Fibroblast of the aortic adventitia (primary cell): ENCODE measurements around the gene GH2. TPM values are rescaled to one million over a fixed set of nuclear protein-coding genes. Genes with fewer than 3 reads are reported as not detected.
"Not testable (repeated sequence)": the region's sequence is repeated elsewhere in the genome, so short reads cannot be mapped to it uniquely, and the experiment has no call there.

Experiments
- DNase-seq: peaks from one replicate; pipeline ENCODE4 v3.0.0-alpha.2; 2010; ENCODE audit warnings: low read depth
- H3K4me3 ChIP-seq: 2 replicates; pipeline ENCODE4 v1.5.1; 2011; ENCODE audit warnings: low read depth, mild to moderate bottlenecking, control low read depth, low read length, moderate library complexity
- CTCF ChIP-seq: IDR thresholded peaks from 2 replicates; pipeline ENCODE4 v1.5.1; 2011; ENCODE audit warnings: mild to moderate bottlenecking, low read length, control low read depth, inconsistent platforms; ENCODE audit not compliant: insufficient read depth
- total RNA-seq: library from RNA; depleted of rRNA; stranded (reverse); fragments of >200 nt; gene quantifications from 2 replicates; pipeline ENCODE4 v1.2.3, GENCODE V29; 2012; ENCODE audit warnings: low replicate concordance

The GH2 gene
- total RNA-seq, 1 donor: not detected

- no peak for DNase-seq
- no peak for TF ChIP-seq CTCF
Measured at GRCh38 chr17:63927464-63928171, 45.9 kb upstream of the GH2 start.

GRCh38 chr17:63926164-63926563 is 44.4 kb upstream of the GH2 start:
- DNase-seq: no peak
- no peak for TF ChIP-seq CTCF
- H3K4me3 ChIP-seq: no peak overlapping the region

More at GRCh38 chr17:63927464-63928171, 45.9 kb upstream of the GH2 start:
- H3K4me3 ChIP-seq: no peak overlapping the region

- DNase-seq: no peak
- TF ChIP-seq CTCF: no peak
- H3K4me3 ChIP-seq: no peak overlapping the region
Measured at GRCh38 chr17:63925615-63926014, 43.9 kb upstream of the GH2 start.

GRCh38 chr17:63922402-63922801 is 40.7 kb upstream of the GH2 start:
- DNase-seq, H3K4me3 ChIP-seq: not testable (repeated sequence)

- not testable (repeated sequence) for DNase-seq, H3K4me3 ChIP-seq
Measured at GRCh38 chr17:63920779-63921178, 39.0 kb upstream of the GH2 start.

- not testable (repeated sequence) for H3K4me3 ChIP-seq
- peak; percentile 14 for DNase-seq
Measured at GRCh38 chr17:63920050-63920449, 38.3 kb upstream of the GH2 start.

GRCh38 chr17:63919311-63919723 is 37.6 kb upstream of the GH2 start:
- DNase-seq: peak; percentile 70
- no peak overlapping the region for H3K4me3 ChIP-seq
- peak; percentile 98 for TF ChIP-seq CTCF

GRCh38 chr17:63918789-63919305 is 37.1 kb upstream of the GH2 start, which contains the start of gene GH1:
Gene GH1, minus strand, starts transcription at chr17:63918839. Its CDS starts 63 bp downstream, at chr17:63918776.
- DNase-seq: not testable (repeated sequence)

GRCh38 chr17:63918305-63918704 is 36.6 kb upstream of the GH2 start:
- no peak for TF ChIP-seq CTCF
- DNase-seq: no peak

More at GRCh38 chr17:63918789-63919305, 37.1 kb upstream of the GH2 start, which contains the start of gene GH1:
- not testable (repeated sequence) for H3K4me3 ChIP-seq

More at GRCh38 chr17:63918305-63918704, 36.6 kb upstream of the GH2 start:
- no peak overlapping the region for H3K4me3 ChIP-seq
